ENCODE measurements around the gene GPR25.

Gene GPR25

DNA sequence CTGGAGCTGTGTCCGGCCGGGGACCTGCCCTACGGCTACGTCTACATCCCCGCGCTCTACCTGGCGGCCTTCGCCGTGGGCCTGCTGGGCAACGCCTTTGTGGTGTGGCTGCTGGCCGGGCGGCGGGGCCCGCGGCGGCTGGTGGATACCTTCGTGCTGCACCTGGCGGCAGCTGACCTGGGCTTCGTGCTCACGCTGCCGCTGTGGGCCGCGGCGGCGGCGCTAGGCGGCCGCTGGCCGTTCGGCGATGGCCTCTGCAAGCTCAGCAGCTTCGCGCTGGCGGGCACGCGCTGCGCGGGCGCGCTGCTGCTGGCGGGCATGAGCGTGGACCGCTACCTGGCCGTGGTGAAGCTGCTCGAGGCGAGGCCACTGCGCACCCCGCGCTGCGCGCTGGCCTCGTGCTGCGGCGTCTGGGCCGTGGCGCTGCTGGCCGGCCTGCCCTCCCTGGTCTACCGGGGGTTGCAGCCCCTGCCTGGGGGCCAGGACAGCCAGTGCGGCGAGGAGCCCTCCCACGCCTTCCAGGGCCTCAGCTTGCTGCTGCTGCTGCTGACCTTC is 412 bp downstream of the GPR25 start:
- Histone ChIP-seq H3K4me3 (replicated peaks; ENCODE audit: insufficient read depth, low read length) (no peak overlapping the region), H3K27ac (replicated peaks) (no peak overlapping the region), H3K27me3 (ENCODE audit: insufficient read depth, poor library complexity, severe bottlenecking) (no peaks in the 10 kb centered on the region)
- TF ChIP-seq POLR2AphosphoS5 (IDR thresholded peaks at IDR 0.05; ENCODE audit: low read depth) = no peak
- TF ChIP-seq, protein P1, sequence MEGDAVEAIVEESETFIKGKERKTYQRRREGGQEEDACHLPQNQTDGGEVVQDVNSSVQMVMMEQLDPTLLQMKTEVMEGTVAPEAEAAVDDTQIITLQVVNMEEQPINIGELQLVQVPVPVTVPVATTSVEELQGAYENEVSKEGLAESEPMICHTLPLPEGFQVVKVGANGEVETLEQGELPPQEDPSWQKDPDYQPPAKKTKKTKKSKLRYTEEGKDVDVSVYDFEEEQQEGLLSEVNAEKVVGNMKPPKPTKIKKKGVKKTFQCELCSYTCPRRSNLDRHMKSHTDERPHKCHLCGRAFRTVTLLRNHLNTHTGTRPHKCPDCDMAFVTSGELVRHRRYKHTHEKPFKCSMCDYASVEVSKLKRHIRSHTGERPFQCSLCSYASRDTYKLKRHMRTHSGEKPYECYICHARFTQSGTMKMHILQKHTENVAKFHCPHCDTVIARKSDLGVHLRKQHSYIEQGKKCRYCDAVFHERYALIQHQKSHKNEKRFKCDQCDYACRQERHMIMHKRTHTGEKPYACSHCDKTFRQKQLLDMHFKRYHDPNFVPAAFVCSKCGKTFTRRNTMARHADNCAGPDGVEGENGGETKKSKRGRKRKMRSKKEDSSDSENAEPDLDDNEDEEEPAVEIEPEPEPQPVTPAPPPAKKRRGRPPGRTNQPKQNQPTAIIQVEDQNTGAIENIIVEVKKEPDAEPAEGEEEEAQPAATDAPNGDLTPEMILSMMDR (IDR thresholded peaks at IDR 0.05; ENCODE audit: insufficient read depth, low read length) = no peak
- TF ChIP-seq SPI1 (IDR thresholded peaks at IDR 0.05; ENCODE audit: borderline replicate concordance, low read depth) = no peak
- TF ChIP-seq, protein P2, sequence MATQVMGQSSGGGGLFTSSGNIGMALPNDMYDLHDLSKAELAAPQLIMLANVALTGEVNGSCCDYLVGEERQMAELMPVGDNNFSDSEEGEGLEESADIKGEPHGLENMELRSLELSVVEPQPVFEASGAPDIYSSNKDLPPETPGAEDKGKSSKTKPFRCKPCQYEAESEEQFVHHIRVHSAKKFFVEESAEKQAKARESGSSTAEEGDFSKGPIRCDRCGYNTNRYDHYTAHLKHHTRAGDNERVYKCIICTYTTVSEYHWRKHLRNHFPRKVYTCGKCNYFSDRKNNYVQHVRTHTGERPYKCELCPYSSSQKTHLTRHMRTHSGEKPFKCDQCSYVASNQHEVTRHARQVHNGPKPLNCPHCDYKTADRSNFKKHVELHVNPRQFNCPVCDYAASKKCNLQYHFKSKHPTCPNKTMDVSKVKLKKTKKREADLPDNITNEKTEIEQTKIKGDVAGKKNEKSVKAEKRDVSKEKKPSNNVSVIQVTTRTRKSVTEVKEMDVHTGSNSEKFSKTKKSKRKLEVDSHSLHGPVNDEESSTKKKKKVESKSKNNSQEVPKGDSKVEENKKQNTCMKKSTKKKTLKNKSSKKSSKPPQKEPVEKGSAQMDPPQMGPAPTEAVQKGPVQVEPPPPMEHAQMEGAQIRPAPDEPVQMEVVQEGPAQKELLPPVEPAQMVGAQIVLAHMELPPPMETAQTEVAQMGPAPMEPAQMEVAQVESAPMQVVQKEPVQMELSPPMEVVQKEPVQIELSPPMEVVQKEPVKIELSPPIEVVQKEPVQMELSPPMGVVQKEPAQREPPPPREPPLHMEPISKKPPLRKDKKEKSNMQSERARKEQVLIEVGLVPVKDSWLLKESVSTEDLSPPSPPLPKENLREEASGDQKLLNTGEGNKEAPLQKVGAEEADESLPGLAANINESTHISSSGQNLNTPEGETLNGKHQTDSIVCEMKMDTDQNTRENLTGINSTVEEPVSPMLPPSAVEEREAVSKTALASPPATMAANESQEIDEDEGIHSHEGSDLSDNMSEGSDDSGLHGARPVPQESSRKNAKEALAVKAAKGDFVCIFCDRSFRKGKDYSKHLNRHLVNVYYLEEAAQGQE (IDR thresholded peaks at IDR 0.05; ENCODE audit: insufficient replicate concordance, low read depth) = no peak
- TF ChIP-seq GABPA (IDR thresholded peaks at IDR 0.05; ENCODE audit: low read depth) = no peak
- no peak for DNase-seq (ENCODE audit: low read depth in 1 of 2, low spot score in 1 of 2)

DNA sequence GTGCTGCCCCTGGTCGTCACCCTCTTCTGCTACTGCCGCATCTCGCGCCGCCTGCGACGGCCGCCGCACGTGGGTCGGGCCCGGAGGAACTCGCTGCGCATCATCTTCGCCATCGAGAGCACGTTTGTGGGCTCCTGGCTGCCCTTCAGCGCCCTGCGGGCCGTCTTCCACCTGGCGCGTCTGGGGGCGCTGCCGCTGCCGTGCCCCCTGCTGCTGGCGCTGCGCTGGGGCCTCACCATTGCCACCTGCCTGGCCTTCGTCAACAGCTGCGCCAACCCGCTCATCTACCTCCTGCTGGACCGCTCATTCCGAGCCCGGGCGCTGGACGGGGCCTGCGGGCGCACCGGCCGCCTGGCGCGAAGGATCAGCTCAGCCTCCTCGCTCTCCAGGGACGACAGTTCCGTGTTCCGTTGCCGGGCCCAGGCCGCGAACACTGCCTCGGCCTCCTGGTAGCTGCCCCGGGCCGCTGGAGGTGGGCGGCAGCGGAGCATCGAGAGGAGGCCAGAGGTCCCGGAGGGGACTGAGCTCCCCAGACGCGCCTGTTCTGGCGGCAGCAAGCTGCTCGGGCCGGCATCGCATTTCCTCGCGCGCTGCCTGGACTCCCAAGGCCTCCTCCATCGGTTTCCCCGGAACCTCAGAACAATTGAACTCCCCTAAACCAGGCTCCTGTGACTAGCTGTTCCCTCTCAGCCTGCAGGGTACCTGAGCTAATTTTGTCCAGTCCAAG is 1.1 kb downstream of the GPR25 start:
- Histone ChIP-seq H3K27ac (replicated peaks) (no peak overlapping the region), H3K4me3 (replicated peaks; ENCODE audit: insufficient read depth, low read length) (no peak overlapping the region), H3K27me3 (ENCODE audit: insufficient read depth, poor library complexity, severe bottlenecking) (no peaks in the 10 kb centered on the region)
- DNase-seq (ENCODE audit: low read depth in 1 of 2, low spot score in 1 of 2) = no peak
- TF ChIP-seq SPI1 (IDR thresholded peaks at IDR 0.05; ENCODE audit: borderline replicate concordance, low read depth) (no peak), GABPA (IDR thresholded peaks at IDR 0.05; ENCODE audit: low read depth) (no peak), POLR2AphosphoS5 (IDR thresholded peaks at IDR 0.05; ENCODE audit: low read depth) (no peak)
- TF ChIP-seq, protein P1 (IDR thresholded peaks at IDR 0.05; ENCODE audit: insufficient read depth, low read length) = no peak
- TF ChIP-seq, protein P2 (IDR thresholded peaks at IDR 0.05; ENCODE audit: insufficient replicate concordance, low read depth) = no peak

DNA sequence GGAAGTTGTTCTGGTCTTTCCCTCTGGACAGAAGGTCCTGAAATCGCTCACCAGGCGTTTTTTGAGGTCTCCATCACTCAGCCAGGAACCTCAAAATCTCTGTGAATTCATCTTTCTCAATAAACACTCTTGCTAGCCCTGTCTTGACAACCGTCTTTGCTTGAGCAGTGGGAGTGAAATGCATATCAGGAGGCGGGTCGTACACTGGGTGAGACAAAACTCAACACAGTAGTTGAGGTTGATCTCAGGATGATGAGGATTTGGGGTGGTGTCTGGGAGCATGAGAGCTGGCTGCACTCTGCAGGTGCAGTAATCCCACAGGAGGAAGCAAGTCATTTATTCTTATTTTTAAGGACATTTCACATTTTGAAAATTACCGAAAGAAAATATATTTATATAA is 1.9 kb downstream of the GPR25 start:
- TF ChIP-seq POLR2AphosphoS5 (IDR thresholded peaks at IDR 0.05; ENCODE audit: low read depth) = no peak
- TF ChIP-seq, protein P1 (IDR thresholded peaks at IDR 0.05; ENCODE audit: insufficient read depth, low read length) = no peak
- TF ChIP-seq, protein P2 (IDR thresholded peaks at IDR 0.05; ENCODE audit: insufficient replicate concordance, low read depth) = no peak
- TF ChIP-seq GABPA (IDR thresholded peaks at IDR 0.05; ENCODE audit: low read depth) = no peak
- no peak for TF ChIP-seq SPI1 (IDR thresholded peaks at IDR 0.05; ENCODE audit: borderline replicate concordance, low read depth)
- Histone ChIP-seq H3K4me3 (replicated peaks; ENCODE audit: insufficient read depth, low read length) (no peak overlapping the region), H3K27me3 (ENCODE audit: insufficient read depth, poor library complexity, severe bottlenecking) (no peaks in the 10 kb centered on the region), H3K27ac (replicated peaks) (no peak overlapping the region)
- no peak for DNase-seq (ENCODE audit: low read depth in 1 of 2, low spot score in 1 of 2)

Data from HL-60 (cell line).